Body of pancreas (tissue), 4 donors: ENCODE measurements around the gene ATP9B. TPM values are rescaled to one million over a fixed set of nuclear protein-coding genes. Genes with fewer than 3 reads are reported as not detected.

Experiments
- ATAC-seq: fragments of 150-250 bp; one replicate; pipeline ENCODE4 v1.9.1; 2016
- DNase-seq, 4 donors: peaks; one replicate each; pipeline ENCODE4 v3.0.0-alpha.2; 2019
- H3K27ac ChIP-seq, 4 donors: fragments of 200-600 bp; sonication (generic); 1 replicate in 3 of 4; 2 replicates in 1 of 4; pipeline versions ENCODE4 v1.5.1 to v1.6.1; 2016 to 2019; ENCODE audit warnings: mild to moderate bottlenecking in 1 of 4, mixed read lengths in 1 of 4, moderate library complexity in 1 of 4
- H3K27me3 ChIP-seq, 2 donors: fragments of 200-600 bp; sonication (generic); one replicate each; pipeline ENCODE4 v1.6.0; 2016; ENCODE audit warnings: mild to moderate bottlenecking in 1 of 2
- H3K36me3 ChIP-seq, 2 donors: fragments of 200-600 bp; sonication (generic); replicated peaks in 1 of 2; 2 replicates each; pipeline ENCODE4 v1.5.1; 2016; ENCODE audit warnings: low read depth in 2 of 2; ENCODE audit not compliant: insufficient read depth in 1 of 2
- H3K4me1 ChIP-seq: fragments of 200-600 bp; sonication (generic); one replicate; pipeline ENCODE4 v1.6.0; 2016
- H3K4me3 ChIP-seq, 2 donors: fragments of 200-600 bp; sonication (generic); 1 replicate in 1 of 2; 2 replicates in 1 of 2; pipeline ENCODE4 v1.5.1; 2016 to 2019
- H3K9me3 ChIP-seq, 3 donors: fragments of 200-600 bp; sonication (generic); 1 replicate in 2 of 3; 2 replicates in 1 of 3; pipeline ENCODE4 v1.5.1; 2016
- CTCF ChIP-seq, 7 experiments: fragments of 450-650 bp in 4 of 7; fragments of 200-600 bp in 3 of 7; sonication (generic) in 3 of 7; IDR thresholded peaks; one replicate each; pipeline ENCODE4 v1.5.1; 2016 to 2019; ENCODE audit warnings: antibody characterized with exemption in 7 of 7
- POLR2A ChIP-seq, 3 donors: fragments of 450-650 bp; IDR thresholded peaks; one replicate each; pipeline ENCODE4 v1.6.1; 2016; ENCODE audit warnings: antibody characterized with exemption in 3 of 3, mild to moderate bottlenecking in 2 of 3
- WGBS, 2 donors: methylation state at CpG; one replicate each; pipeline ENCODE4 v1.1.5; 2017; 5-methylcytosine and 5-hydroxymethylcytosine counted together
- intact Hi-C: fragments of 100-400 bp; cut with DNase I; formaldehyde crosslinking; loops from one replicate; pipeline ENCODE4 v1.15.1; 2023
- total RNA-seq, 2 donors: library from RNA; depleted of rRNA; stranded (reverse); fragments of >200 nt; gene quantifications; one replicate each; pipeline ENCODE4 v1.1.0, GENCODE V29; 2016

Gene ATP9B
- total RNA-seq, 2 donors from 2014 or later: 19.7 to 21.1 TPM

- DNase-seq (no peak), ATAC-seq (no peak)
- no peaks in the 10 kb centered on the region for H3K9me3 ChIP-seq
- intact Hi-C loops: no loop called here
- H3K27ac ChIP-seq: no peak overlapping the region
- no peaks in the 10 kb centered on the region for H3K4me1 ChIP-seq
- TF ChIP-seq POLR2A (IDR thresholded peaks at IDR 0.05): no peak
- TF ChIP-seq CTCF (IDR thresholded peaks at IDR 0.05): no peak
- H3K27me3 ChIP-seq: no peaks in the 10 kb centered on the region
- WGBS, 2 donors: 91 to 93% methylated on average over 11 of the region's 11 CpGs
- peaks cover 4 to 8% of the 10 kb centered on the region in 2 donors for H3K36me3 ChIP-seq
- H3K4me3 ChIP-seq: no peak overlapping the region
Measured at GRCh38 chr18:79309614-79310358, 240.6 kb downstream of the ATP9B start.

GRCh38 chr18:79314838-79315388 lies 245.7 kb downstream of the ATP9B start:
- intact Hi-C loops: no loop called here
- Histone ChIP-seq H3K27ac (no peak overlapping the region), H3K4me3 (no peak overlapping the region), H3K4me1 (no peaks in the 10 kb centered on the region), H3K9me3 (no peaks in the 10 kb centered on the region), H3K36me3 (peaks cover 0 to 5% of the 10 kb centered on the region in 2 donors), H3K27me3 (no peaks in the 10 kb centered on the region)
- ATAC-seq: no peak
- no peak for DNase-seq
- WGBS, 2 donors: 89 to 91% methylated on average over 12 of the region's 12 CpGs
- no peak for TF ChIP-seq POLR2A (IDR thresholded peaks at IDR 0.05)
- no peak for TF ChIP-seq CTCF (IDR thresholded peaks at IDR 0.05)

DNA sequence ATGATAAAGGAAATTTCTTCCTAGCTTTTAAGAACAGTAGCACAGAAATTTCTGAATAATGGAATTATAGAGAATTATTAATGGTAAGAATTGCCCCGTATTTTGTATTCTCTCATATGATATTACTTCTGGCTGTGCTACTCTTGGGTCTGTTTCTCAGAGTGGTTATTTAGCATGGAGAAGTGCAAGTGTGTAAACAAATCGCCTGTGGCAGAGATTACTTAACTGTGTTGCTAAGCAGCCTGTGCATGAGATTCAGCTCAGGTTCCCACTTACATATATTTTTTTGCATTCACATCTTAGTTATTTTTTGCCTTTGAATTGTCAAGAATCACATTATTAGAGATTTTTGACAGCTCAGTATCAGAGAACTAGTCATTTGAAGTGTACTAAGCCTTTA lies 246.4 kb downstream of the ATP9B start:
- no peak overlapping the region for H3K27ac ChIP-seq
- no peaks in the 10 kb centered on the region for H3K4me1 ChIP-seq
- WGBS, 2 donors: 74 to 84% methylated on average over 2 of the region's 2 CpGs
- no peak for DNase-seq
- no peak for TF ChIP-seq POLR2A (IDR thresholded peaks at IDR 0.05)
- no peak for TF ChIP-seq CTCF (IDR thresholded peaks at IDR 0.05)
- H3K36me3 ChIP-seq: peaks cover 0 to 5% of the 10 kb centered on the region in 2 donors
- no peak for ATAC-seq
- no peak overlapping the region for H3K4me3 ChIP-seq
- no peaks in the 10 kb centered on the region for H3K9me3 ChIP-seq
- intact Hi-C loops: no loop called here
- H3K27me3 ChIP-seq: no peaks in the 10 kb centered on the region

DNA sequence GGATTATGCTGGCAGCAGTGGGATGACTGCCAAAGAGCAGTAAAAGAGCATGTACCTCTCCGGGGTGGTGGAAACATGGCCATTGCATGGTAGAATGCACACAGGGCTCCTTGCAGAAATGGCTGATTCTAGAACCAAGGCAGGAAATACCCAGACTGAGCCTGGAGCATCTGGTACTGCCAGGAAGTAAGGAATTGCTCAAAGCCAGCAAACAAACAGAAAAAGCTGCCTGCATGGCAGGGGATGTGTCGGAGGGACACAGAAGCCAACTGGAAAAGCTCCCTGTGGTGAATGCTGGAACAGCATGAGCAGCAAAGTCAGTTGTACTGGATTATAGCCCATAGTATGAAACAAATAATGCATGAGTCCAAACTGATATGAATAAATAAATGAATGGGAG lies 248.5 kb downstream of the ATP9B start:
- Histone ChIP-seq H3K4me1 (no peaks in the 10 kb centered on the region), H3K36me3 (no peaks in the 10 kb centered on the region), H3K4me3 (no peak overlapping the region), H3K9me3 (no peaks in the 10 kb centered on the region), H3K27ac (no peak overlapping the region), H3K27me3 (no peaks in the 10 kb centered on the region)
- 100% methylated on average over 2 of the region's 2 CpGs for WGBS, 2 donors
- no peak for TF ChIP-seq POLR2A (IDR thresholded peaks at IDR 0.05)
- TF ChIP-seq CTCF (IDR thresholded peaks at IDR 0.05): no peak
- intact Hi-C loops: no loop called here
- ATAC-seq (no peak), DNase-seq (no peak)
